ENCODE measurements around the gene PSKH1. TPM values are rescaled to one million over a fixed set of nuclear protein-coding genes. Genes with fewer than 3 reads are reported as not detected.

The PSKH1 gene
- total and polyA plus RNA-seq, 9 of the 15 experiments (the other 6 are each of a cell fraction or from before 2014, with no cell fraction given): 0.96 to 20.9 (median 9.4) TPM

DNA sequence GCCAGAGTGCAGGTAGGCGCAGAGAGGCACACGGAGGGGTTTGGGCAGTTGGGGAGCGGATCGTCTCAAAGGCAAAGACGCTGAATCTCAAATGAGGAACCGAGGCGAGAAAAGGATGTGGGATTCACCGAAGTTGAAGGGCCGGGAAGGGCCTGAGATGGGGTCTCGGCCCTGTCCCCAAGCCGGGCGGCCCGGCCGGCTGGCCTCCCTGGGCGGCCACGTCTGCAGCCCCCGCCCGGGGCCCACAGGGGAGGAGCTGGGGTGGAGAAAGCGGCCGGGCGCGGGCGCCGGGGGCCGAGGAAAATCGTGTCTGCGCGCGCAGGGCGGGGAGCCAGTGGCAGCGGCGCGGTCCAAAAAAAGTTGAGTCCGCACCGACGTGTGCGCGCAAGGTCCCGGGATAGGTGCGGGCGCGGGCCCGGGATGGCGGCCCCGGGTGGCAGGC lies 74.9 kb downstream of the PSKH1 start (continued):
- TF ChIP-seq, protein P1, sequence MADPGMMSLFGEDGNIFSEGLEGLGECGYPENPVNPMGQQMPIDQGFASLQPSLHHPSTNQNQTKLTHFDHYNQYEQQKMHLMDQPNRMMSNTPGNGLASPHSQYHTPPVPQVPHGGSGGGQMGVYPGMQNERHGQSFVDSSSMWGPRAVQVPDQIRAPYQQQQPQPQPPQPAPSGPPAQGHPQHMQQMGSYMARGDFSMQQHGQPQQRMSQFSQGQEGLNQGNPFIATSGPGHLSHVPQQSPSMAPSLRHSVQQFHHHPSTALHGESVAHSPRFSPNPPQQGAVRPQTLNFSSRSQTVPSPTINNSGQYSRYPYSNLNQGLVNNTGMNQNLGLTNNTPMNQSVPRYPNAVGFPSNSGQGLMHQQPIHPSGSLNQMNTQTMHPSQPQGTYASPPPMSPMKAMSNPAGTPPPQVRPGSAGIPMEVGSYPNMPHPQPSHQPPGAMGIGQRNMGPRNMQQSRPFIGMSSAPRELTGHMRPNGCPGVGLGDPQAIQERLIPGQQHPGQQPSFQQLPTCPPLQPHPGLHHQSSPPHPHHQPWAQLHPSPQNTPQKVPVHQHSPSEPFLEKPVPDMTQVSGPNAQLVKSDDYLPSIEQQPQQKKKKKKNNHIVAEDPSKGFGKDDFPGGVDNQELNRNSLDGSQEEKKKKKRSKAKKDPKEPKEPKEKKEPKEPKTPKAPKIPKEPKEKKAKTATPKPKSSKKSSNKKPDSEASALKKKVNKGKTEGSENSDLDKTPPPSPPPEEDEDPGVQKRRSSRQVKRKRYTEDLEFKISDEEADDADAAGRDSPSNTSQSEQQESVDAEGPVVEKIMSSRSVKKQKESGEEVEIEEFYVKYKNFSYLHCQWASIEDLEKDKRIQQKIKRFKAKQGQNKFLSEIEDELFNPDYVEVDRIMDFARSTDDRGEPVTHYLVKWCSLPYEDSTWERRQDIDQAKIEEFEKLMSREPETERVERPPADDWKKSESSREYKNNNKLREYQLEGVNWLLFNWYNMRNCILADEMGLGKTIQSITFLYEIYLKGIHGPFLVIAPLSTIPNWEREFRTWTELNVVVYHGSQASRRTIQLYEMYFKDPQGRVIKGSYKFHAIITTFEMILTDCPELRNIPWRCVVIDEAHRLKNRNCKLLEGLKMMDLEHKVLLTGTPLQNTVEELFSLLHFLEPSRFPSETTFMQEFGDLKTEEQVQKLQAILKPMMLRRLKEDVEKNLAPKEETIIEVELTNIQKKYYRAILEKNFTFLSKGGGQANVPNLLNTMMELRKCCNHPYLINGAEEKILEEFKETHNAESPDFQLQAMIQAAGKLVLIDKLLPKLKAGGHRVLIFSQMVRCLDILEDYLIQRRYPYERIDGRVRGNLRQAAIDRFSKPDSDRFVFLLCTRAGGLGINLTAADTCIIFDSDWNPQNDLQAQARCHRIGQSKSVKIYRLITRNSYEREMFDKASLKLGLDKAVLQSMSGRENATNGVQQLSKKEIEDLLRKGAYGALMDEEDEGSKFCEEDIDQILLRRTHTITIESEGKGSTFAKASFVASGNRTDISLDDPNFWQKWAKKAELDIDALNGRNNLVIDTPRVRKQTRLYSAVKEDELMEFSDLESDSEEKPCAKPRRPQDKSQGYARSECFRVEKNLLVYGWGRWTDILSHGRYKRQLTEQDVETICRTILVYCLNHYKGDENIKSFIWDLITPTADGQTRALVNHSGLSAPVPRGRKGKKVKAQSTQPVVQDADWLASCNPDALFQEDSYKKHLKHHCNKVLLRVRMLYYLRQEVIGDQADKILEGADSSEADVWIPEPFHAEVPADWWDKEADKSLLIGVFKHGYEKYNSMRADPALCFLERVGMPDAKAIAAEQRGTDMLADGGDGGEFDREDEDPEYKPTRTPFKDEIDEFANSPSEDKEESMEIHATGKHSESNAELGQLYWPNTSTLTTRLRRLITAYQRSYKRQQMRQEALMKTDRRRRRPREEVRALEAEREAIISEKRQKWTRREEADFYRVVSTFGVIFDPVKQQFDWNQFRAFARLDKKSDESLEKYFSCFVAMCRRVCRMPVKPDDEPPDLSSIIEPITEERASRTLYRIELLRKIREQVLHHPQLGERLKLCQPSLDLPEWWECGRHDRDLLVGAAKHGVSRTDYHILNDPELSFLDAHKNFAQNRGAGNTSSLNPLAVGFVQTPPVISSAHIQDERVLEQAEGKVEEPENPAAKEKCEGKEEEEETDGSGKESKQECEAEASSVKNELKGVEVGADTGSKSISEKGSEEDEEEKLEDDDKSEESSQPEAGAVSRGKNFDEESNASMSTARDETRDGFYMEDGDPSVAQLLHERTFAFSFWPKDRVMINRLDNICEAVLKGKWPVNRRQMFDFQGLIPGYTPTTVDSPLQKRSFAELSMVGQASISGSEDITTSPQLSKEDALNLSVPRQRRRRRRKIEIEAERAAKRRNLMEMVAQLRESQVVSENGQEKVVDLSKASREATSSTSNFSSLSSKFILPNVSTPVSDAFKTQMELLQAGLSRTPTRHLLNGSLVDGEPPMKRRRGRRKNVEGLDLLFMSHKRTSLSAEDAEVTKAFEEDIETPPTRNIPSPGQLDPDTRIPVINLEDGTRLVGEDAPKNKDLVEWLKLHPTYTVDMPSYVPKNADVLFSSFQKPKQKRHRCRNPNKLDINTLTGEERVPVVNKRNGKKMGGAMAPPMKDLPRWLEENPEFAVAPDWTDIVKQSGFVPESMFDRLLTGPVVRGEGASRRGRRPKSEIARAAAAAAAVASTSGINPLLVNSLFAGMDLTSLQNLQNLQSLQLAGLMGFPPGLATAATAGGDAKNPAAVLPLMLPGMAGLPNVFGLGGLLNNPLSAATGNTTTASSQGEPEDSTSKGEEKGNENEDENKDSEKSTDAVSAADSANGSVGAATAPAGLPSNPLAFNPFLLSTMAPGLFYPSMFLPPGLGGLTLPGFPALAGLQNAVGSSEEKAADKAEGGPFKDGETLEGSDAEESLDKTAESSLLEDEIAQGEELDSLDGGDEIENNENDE (IDR thresholded peaks at IDR 0.05; ENCODE audit: low read depth, low read length): no peak
